Trophoblast cell (in vitro differentiated cells and primary cell): ENCODE results near the gene LEPROT.

ENCODE experiments used
- DNase-seq, 2 donors: peaks; one replicate each; pipeline ENCODE4 v3.0.0-alpha.2; 2016
- H2AFZ ChIP-seq: 2 replicates; pipeline ENCODE4 v1.6.1; 2013; ENCODE audit warnings: low read length, moderate library complexity, mild to moderate bottlenecking; ENCODE audit not compliant: insufficient read depth, poor library complexity
- H2AK5ac ChIP-seq: 2 replicates; pipeline ENCODE4 v1.6.1; 2013; ENCODE audit warnings: mild to moderate bottlenecking, low read length
- H2BK120ac ChIP-seq: 2 replicates; pipeline ENCODE4 v1.6.1; 2013; ENCODE audit warnings: low read length, mild to moderate bottlenecking, moderate library complexity; ENCODE audit not compliant: insufficient read depth, poor library complexity
- H2BK12ac ChIP-seq: 2 replicates; pipeline ENCODE4 v1.6.1; 2013; ENCODE audit warnings: mild to moderate bottlenecking, low read length, moderate library complexity
- H2BK5ac ChIP-seq: 2 replicates; pipeline ENCODE4 v1.6.1; 2013; ENCODE audit warnings: low read length, low read depth, moderate library complexity, mild to moderate bottlenecking; ENCODE audit not compliant: poor library complexity
- H3K14ac ChIP-seq: 2 replicates; pipeline ENCODE4 v1.6.1; 2013; ENCODE audit warnings: mild to moderate bottlenecking, low read length
- H3K18ac ChIP-seq: 2 replicates; pipeline ENCODE4 v1.6.1; 2013; ENCODE audit warnings: mild to moderate bottlenecking, low read length
- H3K23ac ChIP-seq: 2 replicates; pipeline ENCODE4 v1.6.1; 2013; ENCODE audit warnings: low read length
- H3K27ac ChIP-seq: 2 replicates; pipeline ENCODE4 v1.5.1; 2013; ENCODE audit warnings: low read depth, mild to moderate bottlenecking, inconsistent platforms, low read length, moderate library complexity
- H3K27me3 ChIP-seq: 2 replicates; pipeline ENCODE4 v1.6.1; 2013; ENCODE audit warnings: inconsistent platforms, mild to moderate bottlenecking, low read length, moderate library complexity; ENCODE audit not compliant: insufficient read depth
- H3K36me3 ChIP-seq, 2 experiments: 1 replicate in 1 of 2; 2 replicates in 1 of 2; pipeline ENCODE4 v1.6.1; 2013; ENCODE audit warnings: low read length in 2 of 2, mild to moderate bottlenecking in 2 of 2, moderate library complexity in 1 of 2; ENCODE audit not compliant: insufficient read depth in 2 of 2, control insufficient read depth in 1 of 2
- H3K4ac ChIP-seq: 2 replicates; pipeline ENCODE4 v1.6.1; 2013; ENCODE audit warnings: low read depth, mild to moderate bottlenecking, low read length, moderate library complexity
- H3K4me1 ChIP-seq, 2 experiments: 1 replicate in 1 of 2; 2 replicates in 1 of 2; pipeline ENCODE4 v1.6.1; 2013; ENCODE audit warnings: low read length in 2 of 2, mild to moderate bottlenecking in 2 of 2, moderate library complexity in 1 of 2; ENCODE audit not compliant: insufficient read depth in 2 of 2, control insufficient read depth in 1 of 2
- H3K4me2 ChIP-seq: 2 replicates; pipeline ENCODE4 v1.6.1; 2013; ENCODE audit warnings: inconsistent platforms, mild to moderate bottlenecking, low read length, moderate library complexity
- H3K4me3 ChIP-seq: 2 replicates; pipeline ENCODE4 v1.5.1; 2013; ENCODE audit warnings: mild to moderate bottlenecking, low read depth, low read length, inconsistent platforms
- H3K79me1 ChIP-seq: one replicate; pipeline ENCODE4 v1.6.1; 2013; ENCODE audit warnings: low read length
- H3K79me2 ChIP-seq: 2 replicates; pipeline ENCODE4 v1.6.1; 2013; ENCODE audit warnings: low read length, mild to moderate bottlenecking; ENCODE audit not compliant: control insufficient read depth, insufficient read depth, poor library complexity
- H3K9ac ChIP-seq: 2 replicates; pipeline ENCODE4 v1.6.1; 2013; ENCODE audit warnings: mild to moderate bottlenecking, low read length
- H3K9me3 ChIP-seq: 2 replicates; pipeline ENCODE4 v1.6.1; 2013; ENCODE audit warnings: low read depth, mild to moderate bottlenecking, control low read depth, inconsistent platforms, low read length; ENCODE audit not compliant: insufficient read depth
- H4K12ac ChIP-seq: 2 replicates; pipeline ENCODE4 v1.6.1; 2013; ENCODE audit warnings: low read depth, mild to moderate bottlenecking, low read length, moderate library complexity
- H4K8ac ChIP-seq: 2 replicates; pipeline ENCODE4 v1.6.1; 2013; ENCODE audit warnings: low read depth, mild to moderate bottlenecking, low read length, moderate library complexity
- H4K91ac ChIP-seq: one replicate; pipeline ENCODE4 v1.6.1; 2013; ENCODE audit warnings: low read depth, mild to moderate bottlenecking, low read length, moderate library complexity
- WGBS: extraction: QIAGEN DNeasy Blood & Tissue Kit; methylation state at CpG from one replicate; pipeline ENCODE4 v1.1.7; 2013; ENCODE audit warnings: missing lambda C conversion rate; ENCODE audit not compliant: insufficient read length, insufficient coverage; ENCODE audit errors: extremely low coverage; 5-methylcytosine and 5-hydroxymethylcytosine counted together

Gene LEPROT

GRCh38 chr1:65432918-65433317 is 12.4 kb downstream of the LEPROT start:
- H3K4me1 ChIP-seq = peaks cover 4 to 12% of the 10 kb centered on the region in 2 experiments
- peak overlapping the region; percentile 40 for H3K18ac ChIP-seq
- no peak overlapping the region for H3K4ac ChIP-seq
- H2BK5ac ChIP-seq = no peak overlapping the region
- no peak overlapping the region for H2BK12ac ChIP-seq
- no peaks in the 10 kb centered on the region for H3K79me2 ChIP-seq
- peaks cover 4% of the 10 kb centered on the region for H3K79me1 ChIP-seq
- H3K27me3 ChIP-seq = no peaks in the 10 kb centered on the region
- H3K9ac ChIP-seq = no peak overlapping the region
- no peak overlapping the region for H2BK120ac ChIP-seq
- no peak overlapping the region for H2AFZ ChIP-seq
- no peaks in the 10 kb centered on the region for H3K9me3 ChIP-seq
- peak overlapping the region; percentile 37 for H2AK5ac ChIP-seq
- WGBS = no CpG with 5 or more reads among the region's 8 CpGs
- no peak for DNase-seq
- no peak overlapping the region for H3K27ac ChIP-seq
- H3K14ac ChIP-seq = no peak overlapping the region
- H3K4me2 ChIP-seq = no peak overlapping the region
- H4K12ac ChIP-seq = no peak overlapping the region
- peaks cover 6 to 9% of the 10 kb centered on the region in 2 experiments for H3K36me3 ChIP-seq
- H3K4me3 ChIP-seq = no peak overlapping the region
- H4K91ac ChIP-seq = no peak overlapping the region
- no peak overlapping the region for H3K23ac ChIP-seq
- H4K8ac ChIP-seq = peak overlapping the region; percentile 47

- no peak overlapping the region for H3K9ac ChIP-seq
- no CpG with 5 or more reads among the region's 1 CpG for WGBS
- no peaks in the 10 kb centered on the region for H3K9me3 ChIP-seq
- H3K14ac ChIP-seq = no peak overlapping the region
- H3K4me1 ChIP-seq = peaks cover 4 to 12% of the 10 kb centered on the region in 2 experiments
- no peak overlapping the region for H3K4me3 ChIP-seq
- no peak overlapping the region for H2BK5ac ChIP-seq
- H3K79me2 ChIP-seq = no peaks in the 10 kb centered on the region
- no peak overlapping the region for H2AFZ ChIP-seq
- H3K23ac ChIP-seq = no peak overlapping the region
- peak overlapping the region; percentile 20 for H3K27ac ChIP-seq
- H3K36me3 ChIP-seq = peaks cover 6 to 9% of the 10 kb centered on the region in 2 experiments
- no peak overlapping the region for H4K8ac ChIP-seq
- H3K4ac ChIP-seq = no peak overlapping the region
- no peak overlapping the region for H2BK12ac ChIP-seq
- no peak overlapping the region for H2AK5ac ChIP-seq
- no peak for DNase-seq
- no peak overlapping the region for H4K12ac ChIP-seq
- H3K79me1 ChIP-seq = peaks cover 4% of the 10 kb centered on the region
- no peaks in the 10 kb centered on the region for H3K27me3 ChIP-seq
- no peak overlapping the region for H4K91ac ChIP-seq
- H3K18ac ChIP-seq = no peak overlapping the region
- no peak overlapping the region for H2BK120ac ChIP-seq
- H3K4me2 ChIP-seq = no peak overlapping the region
Observed at GRCh38 chr1:65434255-65434654, 13.8 kb downstream of the LEPROT start.

- peaks cover 4 to 11% of the 10 kb centered on the region in 2 experiments for H3K4me1 ChIP-seq
- H3K27ac ChIP-seq = peak overlapping the region; percentile 20
- H2BK5ac ChIP-seq = no peak overlapping the region
- H3K14ac ChIP-seq = no peak overlapping the region
- no peak overlapping the region for H2AFZ ChIP-seq
- no peaks in the 10 kb centered on the region for H3K27me3 ChIP-seq
- no peak overlapping the region for H4K12ac ChIP-seq
- no peak overlapping the region for H3K18ac ChIP-seq
- peaks cover 6 to 9% of the 10 kb centered on the region in 2 experiments for H3K36me3 ChIP-seq
- H3K4me3 ChIP-seq = no peak overlapping the region
- no peak overlapping the region for H2BK120ac ChIP-seq
- no peak overlapping the region for H3K4me2 ChIP-seq
- peak; percentile 86 to 97 for DNase-seq
- no peaks in the 10 kb centered on the region for H3K9me3 ChIP-seq
- H3K79me1 ChIP-seq = peaks cover 4% of the 10 kb centered on the region
- no peak overlapping the region for H2AK5ac ChIP-seq
- H3K79me2 ChIP-seq = no peaks in the 10 kb centered on the region
- no peak overlapping the region for H4K91ac ChIP-seq
- no CpG with 5 or more reads among the region's 3 CpGs for WGBS
- H2BK12ac ChIP-seq = no peak overlapping the region
- no peak overlapping the region for H3K4ac ChIP-seq
- no peak overlapping the region for H3K23ac ChIP-seq
- no peak overlapping the region for H3K9ac ChIP-seq
- no peak overlapping the region for H4K8ac ChIP-seq
Observed at GRCh38 chr1:65434760-65435159, 14.3 kb downstream of the LEPROT start.

- Histone ChIP-seq H3K4me2 (no peak overlapping the region), H3K79me1 (peaks cover 4% of the 10 kb centered on the region), H3K4me3 (no peak overlapping the region), H4K91ac (no peak overlapping the region), H2BK5ac (no peak overlapping the region), H3K4ac (no peak overlapping the region), H3K36me3 (peaks cover 6 to 9% of the 10 kb centered on the region in 2 experiments), H2BK12ac (no peak overlapping the region), H2AK5ac (no peak overlapping the region), H2BK120ac (no peak overlapping the region), H4K8ac (no peak overlapping the region), H3K79me2 (no peaks in the 10 kb centered on the region), H3K4me1 (peaks cover 4 to 8% of the 10 kb centered on the region in 2 experiments), H4K12ac (no peak overlapping the region), H3K18ac (no peak overlapping the region), H3K27ac (no peak overlapping the region), H3K14ac (no peak overlapping the region), H3K9me3 (no peaks in the 10 kb centered on the region), H3K23ac (no peak overlapping the region), H3K9ac (no peak overlapping the region), H3K27me3 (no peaks in the 10 kb centered on the region), H2AFZ (no peak overlapping the region)
- WGBS = no CpG with 5 or more reads among the region's 2 CpGs
- DNase-seq = peak in 1 of 2 donors; percentile 51
Observed at GRCh38 chr1:65435987-65436386, 15.5 kb downstream of the LEPROT start.
